ENCODE data around the gene YY1. TPM values are rescaled to one million over a fixed set of nuclear protein-coding genes. Genes with fewer than 3 reads are reported as not detected.
A peak's percentile ranks its signal among the peaks of the same experiment; 100 is the strongest.

YY1 gene
- total RNA-seq, 4 donors from 2014 or later = 50.8 to 61.3 (median 58.6) TPM

- peaks cover 6 to 27% (median 22%) of the 10 kb centered on the region in 4 donors for H3K4me1 ChIP-seq
- no peaks in the 10 kb centered on the region for H3K36me3 ChIP-seq
- no peaks in the 10 kb centered on the region for H3K9me3 ChIP-seq
- H3K27ac ChIP-seq = peak overlapping the region; percentile 71 to 86 (median 78)
- TF ChIP-seq CTCF (IDR thresholded peaks at IDR 0.05) (no peak), EP300 (IDR thresholded peaks at IDR 0.05; ENCODE audit: low read depth) (no peak), POLR2AphosphoS5 (IDR thresholded peaks at IDR 0.05) (no peak), POLR2A (IDR thresholded peaks at IDR 0.05) (no peak)
- intact Hi-C loops (cut with DNase I; ENCODE audit: low total_unique reads) (no loop called here), in situ Hi-C loops (cut with MboI; ENCODE audit: low pct_ligation_motif_present in 1 of 4, low pct_unique_long_range_greater_than_20kb in 1 of 4, low sequenced_read_pairs in 3 of 4) (no loop called here)
- peak overlapping the region in 3 of 4 donors; percentile 40 to 48 (median 40) for H3K4me3 ChIP-seq
- DNase-seq = no peak
- no peaks in the 10 kb centered on the region for H3K27me3 ChIP-seq
- WGBS, 2 donors (ENCODE audit: low coverage in 1 of 2) = 62 to 69% methylated on average over 2 to 14 of the region's 14 CpGs
These were observed 16.5 kb upstream of the YY1 start for GRCh38 chr14:100222224-100223093.

DNA sequence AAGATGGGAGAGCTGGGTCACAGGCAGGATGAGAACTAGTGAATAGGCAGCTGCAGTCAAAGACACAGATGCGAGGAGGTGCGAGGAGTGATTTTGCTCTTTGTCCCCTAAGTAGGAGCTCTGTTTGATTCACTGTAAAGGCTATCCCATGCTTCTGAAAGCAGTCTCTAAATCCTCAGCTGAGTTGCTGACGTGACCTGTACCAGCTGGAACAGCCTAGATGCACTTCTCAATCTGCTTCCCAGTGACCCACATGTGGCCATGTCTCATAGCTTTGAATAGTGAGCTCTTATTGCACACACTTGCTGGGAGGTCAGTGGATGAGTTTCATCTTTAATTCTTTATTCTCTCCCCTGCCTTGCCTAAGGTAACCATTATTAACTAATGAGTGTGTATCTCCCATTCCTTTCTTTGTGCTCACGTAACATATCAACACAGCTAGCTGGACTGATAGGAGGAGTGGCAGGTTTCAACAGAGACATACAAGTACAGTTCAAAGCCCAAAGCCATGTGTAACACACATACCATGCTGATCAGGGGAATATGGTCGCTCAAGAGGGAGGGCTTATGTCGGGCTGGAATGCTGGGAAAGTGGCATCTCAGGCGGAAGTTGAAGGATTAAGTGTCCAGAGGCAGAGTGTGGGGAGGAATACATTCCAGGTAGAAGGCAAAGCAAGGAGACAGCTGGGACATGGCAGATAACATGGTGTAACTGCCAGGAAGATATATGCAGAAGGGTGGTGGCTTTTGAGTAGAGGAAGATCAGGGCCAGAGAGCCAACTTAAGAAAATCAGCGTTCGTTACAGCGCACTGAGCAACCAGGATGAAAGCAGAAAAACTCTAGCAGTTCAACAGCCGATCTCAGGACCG lies 15.4 kb upstream of the YY1 start:
- intact Hi-C loops (cut with DNase I; ENCODE audit: low total_unique reads) (no loop called here), in situ Hi-C loops (cut with MboI; ENCODE audit: low pct_ligation_motif_present in 1 of 4, low pct_unique_long_range_greater_than_20kb in 1 of 4, low sequenced_read_pairs in 3 of 4) (no loop called here)
- no peak for TF ChIP-seq EP300 (IDR thresholded peaks at IDR 0.05; ENCODE audit: low read depth)
- TF ChIP-seq POLR2A (IDR thresholded peaks at IDR 0.05) = no peak
- TF ChIP-seq POLR2AphosphoS5 (IDR thresholded peaks at IDR 0.05) = no peak
- TF ChIP-seq CTCF (IDR thresholded peaks at IDR 0.05) = no peak
- Histone ChIP-seq H3K36me3 (no peaks in the 10 kb centered on the region), H3K27me3 (no peaks in the 10 kb centered on the region), H3K9me3 (no peaks in the 10 kb centered on the region), H3K27ac (peak overlapping the region in 1 of 4 donors; percentile 12), H3K4me1 (peaks cover 6 to 27% (median 22%) of the 10 kb centered on the region in 4 donors), H3K4me3 (no peak overlapping the region)
- WGBS, 2 donors (ENCODE audit: low coverage in 1 of 2) = 82 to 87% methylated on average over 11 to 12 of the region's 12 CpGs
- DNase-seq = no peak

- TF ChIP-seq CTCF (IDR thresholded peaks at IDR 0.05) = no peak
- no peak for TF ChIP-seq POLR2AphosphoS5 (IDR thresholded peaks at IDR 0.05)
- TF ChIP-seq POLR2A (IDR thresholded peaks at IDR 0.05) = no peak
- TF ChIP-seq EP300 (IDR thresholded peaks at IDR 0.05; ENCODE audit: low read depth) = no peak
- no peak for DNase-seq
- Histone ChIP-seq H3K27ac (no peak overlapping the region), H3K4me1 (peaks cover 6 to 27% (median 22%) of the 10 kb centered on the region in 4 donors), H3K9me3 (no peaks in the 10 kb centered on the region), H3K36me3 (no peaks in the 10 kb centered on the region), H3K27me3 (no peaks in the 10 kb centered on the region), H3K4me3 (no peak overlapping the region)
- intact Hi-C loops (cut with DNase I; ENCODE audit: low total_unique reads) (no loop called here), in situ Hi-C loops (cut with MboI; ENCODE audit: low pct_ligation_motif_present in 1 of 4, low pct_unique_long_range_greater_than_20kb in 1 of 4, low sequenced_read_pairs in 3 of 4) (no loop called here)
- 82 to 84% methylated on average over 3 to 4 of the region's 4 CpGs for WGBS, 2 donors (ENCODE audit: low coverage in 1 of 2)
These were observed 14.6 kb upstream of the YY1 start for GRCh38 chr14:100224229-100224866.

DNA sequence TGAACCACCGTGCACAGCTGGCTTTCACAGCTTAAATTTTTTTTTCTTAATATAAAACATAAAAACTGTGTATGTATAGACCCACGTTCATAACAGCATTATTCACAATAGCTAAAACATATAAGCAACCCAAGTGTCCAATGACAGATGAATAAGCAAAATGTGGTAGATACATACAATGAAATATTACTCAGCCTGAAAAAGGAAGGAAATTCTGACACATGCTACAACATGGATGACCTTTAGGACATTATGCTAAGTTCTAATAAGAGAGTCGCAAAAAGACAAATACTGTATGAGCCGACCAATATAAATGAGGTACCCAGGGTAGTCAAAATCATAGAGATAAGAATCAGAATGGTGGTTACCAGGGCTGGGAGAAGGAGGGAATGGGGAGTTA lies 13.8 kb upstream of the YY1 start:
- Histone ChIP-seq H3K4me3 (no peak overlapping the region), H3K27ac (no peak overlapping the region), H3K36me3 (no peaks in the 10 kb centered on the region), H3K4me1 (peaks cover 6 to 27% (median 22%) of the 10 kb centered on the region in 4 donors), H3K27me3 (no peaks in the 10 kb centered on the region), H3K9me3 (no peaks in the 10 kb centered on the region)
- TF ChIP-seq EP300 (IDR thresholded peaks at IDR 0.05; ENCODE audit: low read depth) (no peak), POLR2AphosphoS5 (IDR thresholded peaks at IDR 0.05) (no peak), POLR2A (IDR thresholded peaks at IDR 0.05) (no peak), CTCF (IDR thresholded peaks at IDR 0.05) (no peak)
- no peak for DNase-seq
- intact Hi-C loops (cut with DNase I; ENCODE audit: low total_unique reads) (no loop called here), in situ Hi-C loops (cut with MboI; ENCODE audit: low pct_ligation_motif_present in 1 of 4, low pct_unique_long_range_greater_than_20kb in 1 of 4, low sequenced_read_pairs in 3 of 4) (no loop called here)
- WGBS, 2 donors (ENCODE audit: low coverage in 1 of 2) = 87 to 96% methylated on average over 3 to 4 of the region's 4 CpGs
